NCI-H524 (cell line): Measurements from ENCODE around the gene MON1A.
"Not testable (repeated sequence)": the region's sequence is repeated elsewhere in the genome, so short reads cannot be mapped to it uniquely, and the experiment has no call there.

ENCODE experiments used
- DNase-seq, 2 experiments: peaks; one replicate each; lab custom pipeline; 2025; lab: John Stamatoyannopoulos, UW

The MON1A gene

DNA sequence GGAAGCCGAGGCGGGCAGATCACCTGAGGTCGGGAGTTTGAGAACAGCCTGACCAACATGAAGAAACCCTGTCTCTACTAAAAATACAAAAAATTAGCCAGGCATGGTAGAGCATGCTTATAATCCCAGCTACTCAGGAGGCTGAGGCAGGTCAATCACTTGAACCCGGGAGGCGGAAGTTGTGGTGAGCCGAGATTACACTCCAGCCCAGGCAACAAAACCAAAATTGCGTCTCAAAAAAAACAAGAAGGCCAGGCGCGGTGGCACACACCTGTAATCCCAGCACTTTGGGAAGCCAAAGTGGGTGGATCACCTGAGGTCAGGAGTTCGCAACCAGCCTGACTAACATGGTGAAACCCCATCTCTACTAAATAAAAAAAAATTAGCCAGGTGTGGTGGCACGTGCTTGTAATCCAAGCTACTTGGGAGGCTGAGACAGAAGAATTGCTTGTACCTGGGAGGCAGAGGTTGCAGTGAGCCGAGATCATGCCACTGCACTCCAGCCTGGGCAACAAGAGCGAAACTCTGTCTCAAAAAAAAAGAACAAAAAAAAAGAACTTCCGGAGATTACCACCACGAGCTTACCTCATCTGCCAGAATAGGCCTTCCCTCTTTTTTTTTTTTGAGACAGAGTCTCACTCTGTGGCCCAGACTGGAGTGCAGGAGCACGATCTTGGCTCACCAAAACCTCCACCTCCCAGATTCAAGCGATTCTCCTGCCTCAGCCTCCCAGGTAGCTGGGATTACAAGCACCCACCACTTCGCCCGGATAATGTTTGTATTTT lies 11.6 kb downstream of the MON1A start:
- DNase-seq: not testable (repeated sequence)

- DNase-seq: no peak
These were observed 12.9 kb downstream of the MON1A start for GRCh38 chr3:49916686-49917085.

DNA sequence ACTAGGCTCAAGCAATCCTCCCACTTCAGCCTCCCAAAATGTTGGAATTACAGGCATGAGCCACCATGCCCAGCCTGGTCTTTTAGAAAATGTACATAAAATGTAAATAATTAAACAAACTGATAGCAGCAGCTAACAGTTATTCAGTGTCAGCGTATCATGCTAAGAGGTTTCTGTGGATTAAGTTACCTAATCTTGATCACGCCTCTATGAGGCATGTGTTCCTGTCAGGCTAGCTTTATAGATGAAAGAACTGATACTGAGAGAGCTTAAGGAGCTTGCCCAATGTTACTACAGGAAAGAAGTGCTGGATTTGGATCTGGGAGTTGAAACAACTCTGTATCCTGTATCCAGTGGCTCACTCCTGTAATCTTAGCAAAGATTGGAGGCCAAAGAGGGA lies 14.7 kb downstream of the MON1A start:
- peak in 1 of 2 experiments; percentile 62 for DNase-seq

- DNase-seq: peak; percentile 76 to 94
These were observed 16.7 kb downstream of the MON1A start for GRCh38 chr3:49912881-49913281.

DNA sequence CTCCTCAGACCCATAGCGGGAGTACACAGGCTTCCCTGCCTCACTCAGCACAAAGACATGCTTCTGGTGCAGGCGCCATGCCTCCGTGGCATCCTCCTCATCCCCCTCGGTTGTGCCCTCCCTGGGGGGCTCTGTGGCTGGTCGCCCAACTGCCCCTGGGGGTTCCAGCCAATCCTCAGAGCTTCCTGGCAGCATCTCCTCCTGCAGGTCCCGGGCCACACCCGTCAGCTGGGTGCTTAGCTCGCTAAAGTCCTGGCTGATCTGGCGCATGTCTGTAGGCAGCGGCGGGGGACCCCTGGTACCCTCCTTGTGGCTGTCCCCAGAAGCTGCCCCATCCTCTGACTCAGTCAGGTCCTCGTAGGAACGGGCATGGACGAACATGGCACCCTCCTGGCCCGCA lies 18.0 kb downstream of the MON1A start:
- no peak for DNase-seq

DNA sequence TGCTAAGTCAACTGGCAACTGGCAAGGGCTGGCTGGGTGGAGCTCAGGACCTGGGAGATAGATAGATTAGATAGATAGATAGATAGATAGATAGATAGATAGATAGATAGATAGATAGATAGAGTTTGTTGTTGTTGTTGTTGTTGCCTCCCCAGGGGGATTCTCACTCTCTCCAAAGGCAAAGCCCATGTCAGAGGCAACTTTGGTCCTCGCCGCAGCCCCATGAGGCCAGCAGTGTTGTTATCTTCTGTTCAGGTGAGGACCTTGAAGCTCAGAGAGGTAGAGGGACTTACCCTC lies 18.5 kb downstream of the MON1A start:
- DNase-seq: no peak

DNA sequence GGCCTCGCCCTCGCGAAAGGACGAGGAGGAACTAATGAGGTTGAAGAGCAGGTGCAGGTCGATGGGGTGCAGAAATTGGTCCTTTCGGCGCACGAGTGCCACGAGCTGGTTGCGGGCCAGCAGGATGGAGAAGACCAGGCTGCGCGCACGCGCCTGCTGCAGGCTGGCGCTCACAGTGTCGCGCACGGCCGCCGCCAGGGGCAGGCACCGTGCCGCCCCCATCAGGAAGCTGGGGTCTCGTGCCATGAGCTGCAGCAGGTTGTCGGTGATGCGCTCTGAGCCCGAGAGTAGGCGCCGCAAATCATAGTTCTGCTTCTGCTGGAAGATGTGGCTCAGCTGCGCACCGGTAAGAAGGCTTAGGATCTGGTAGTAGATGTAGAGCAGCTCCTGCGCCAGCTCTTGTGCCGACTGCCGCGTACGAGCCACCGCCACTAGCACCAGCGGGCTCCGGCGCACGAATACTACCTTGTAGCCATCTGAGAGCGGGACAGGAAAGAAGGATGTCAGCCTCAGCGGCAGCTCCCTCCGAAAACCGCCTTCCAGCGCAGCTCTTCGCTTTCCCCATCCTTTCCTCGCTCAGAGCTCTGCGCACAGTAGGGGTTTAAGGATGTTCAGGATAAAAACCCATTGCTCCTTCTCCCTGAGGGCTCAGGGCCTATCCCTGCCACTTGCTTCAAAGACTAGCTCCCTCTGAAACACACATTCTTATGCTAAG lies 19.0 kb downstream of the MON1A start:
- no peak for DNase-seq

DNA sequence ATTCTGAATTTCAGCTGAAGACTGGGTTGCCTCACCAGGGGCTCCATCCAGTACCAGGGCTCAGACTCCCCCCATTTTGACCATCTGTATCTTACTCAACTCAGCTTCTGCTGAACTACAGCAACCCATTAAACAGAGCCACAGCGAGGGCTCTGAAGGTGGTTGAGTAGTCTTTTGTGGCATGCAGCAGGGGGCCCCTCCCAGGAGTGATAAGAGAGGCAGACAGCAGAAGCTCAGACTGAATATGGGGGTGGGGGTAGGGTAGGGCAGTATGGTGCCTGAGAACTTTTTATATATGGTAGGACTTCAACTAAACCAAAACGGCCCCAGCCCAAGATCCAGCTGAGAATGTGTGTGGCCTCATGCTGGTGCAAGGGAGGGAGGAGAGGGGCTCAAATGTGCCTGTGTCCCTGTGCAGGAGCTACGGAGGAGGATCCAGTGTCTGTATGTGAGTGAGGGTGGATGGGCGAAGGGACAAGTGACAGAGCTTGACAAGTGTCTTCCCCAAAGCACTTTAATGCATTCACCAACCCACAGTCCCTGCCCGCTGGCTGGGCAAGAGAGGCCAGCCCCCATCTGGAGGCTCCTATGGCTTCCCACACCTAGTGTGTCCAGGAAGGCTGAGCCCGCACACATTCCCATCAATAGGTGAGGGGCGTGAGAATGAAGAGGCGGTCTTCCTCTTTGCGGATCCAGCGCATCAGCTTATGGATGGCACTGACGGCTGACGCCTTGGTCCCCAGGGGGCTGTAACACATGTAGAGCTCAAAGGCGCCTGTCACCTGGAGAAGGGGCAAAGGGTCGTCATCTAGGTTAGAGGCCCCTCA lies 21.0 kb downstream of the MON1A start:
- no peak for DNase-seq

- peak; percentile 21 to 63 for DNase-seq
These were observed 23.4 kb downstream of the MON1A start for GRCh38 chr3:49906073-49906743.

- not testable (repeated sequence) for DNase-seq
These were observed 25.2 kb downstream of the MON1A start for GRCh38 chr3:49904448-49904847.

- no peak for DNase-seq
These were observed 25.9 kb downstream of the MON1A start, which contains the start of gene MST1R for GRCh38 chr3:49903451-49904424. Gene MST1R, minus strand, starts transcription at chr3:49903873. Its CDS starts 264 bp downstream, at chr3:49903609.

GRCh38 chr3:49902511-49903345 lies 26.9 kb downstream of the MON1A start:
- DNase-seq: no peak

DNA sequence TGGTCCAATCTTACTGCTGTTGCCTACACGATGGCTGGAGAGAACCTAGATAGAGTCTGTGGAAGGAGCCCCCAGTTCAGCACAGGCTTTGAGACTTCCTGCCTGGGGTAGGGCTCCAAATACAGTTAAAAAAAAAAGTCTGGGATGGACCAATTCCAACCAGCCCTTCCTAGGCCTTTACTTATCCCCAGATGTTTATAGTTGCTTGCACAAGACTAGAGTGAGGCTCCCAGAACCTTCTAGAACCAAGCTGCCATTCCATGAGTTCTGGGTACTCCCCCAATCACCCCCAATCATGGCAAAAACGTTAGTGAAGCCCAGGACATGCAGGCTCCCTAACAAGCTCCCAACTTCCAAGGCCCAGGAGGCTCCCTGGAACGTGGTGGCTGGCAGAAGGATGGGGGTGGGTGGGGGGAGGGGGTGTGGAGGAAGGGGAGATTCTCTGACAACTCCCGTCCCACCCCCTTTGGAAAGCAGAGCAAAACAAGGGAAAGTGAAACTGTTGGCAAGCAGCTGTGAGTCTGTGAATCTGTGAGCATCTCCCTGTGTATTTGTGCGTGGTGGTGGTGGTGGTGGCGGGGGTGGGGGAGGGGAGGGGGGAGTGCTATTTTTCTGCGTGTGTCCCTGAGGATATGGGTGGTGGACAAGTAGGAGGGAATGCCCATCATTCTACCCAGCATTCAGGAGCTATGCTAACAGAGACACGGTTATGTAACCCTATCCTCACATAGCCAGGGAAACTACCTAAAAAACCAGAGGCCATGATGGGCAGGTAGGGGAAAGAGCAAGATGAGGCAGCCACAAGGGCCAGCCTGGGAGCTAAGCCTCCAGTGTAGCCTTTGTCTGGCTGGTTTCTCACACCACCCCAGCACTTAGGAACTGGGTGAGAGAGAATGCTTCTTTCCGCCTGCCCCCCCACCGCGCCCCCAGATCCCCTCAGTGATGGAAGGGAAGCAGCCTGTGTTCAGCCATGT lies 28.0 kb downstream of the MON1A start:
- DNase-seq: no peak

GRCh38 chr3:49900491-49901153 lies 29.0 kb downstream of the MON1A start:
- no peak for DNase-seq

DNA sequence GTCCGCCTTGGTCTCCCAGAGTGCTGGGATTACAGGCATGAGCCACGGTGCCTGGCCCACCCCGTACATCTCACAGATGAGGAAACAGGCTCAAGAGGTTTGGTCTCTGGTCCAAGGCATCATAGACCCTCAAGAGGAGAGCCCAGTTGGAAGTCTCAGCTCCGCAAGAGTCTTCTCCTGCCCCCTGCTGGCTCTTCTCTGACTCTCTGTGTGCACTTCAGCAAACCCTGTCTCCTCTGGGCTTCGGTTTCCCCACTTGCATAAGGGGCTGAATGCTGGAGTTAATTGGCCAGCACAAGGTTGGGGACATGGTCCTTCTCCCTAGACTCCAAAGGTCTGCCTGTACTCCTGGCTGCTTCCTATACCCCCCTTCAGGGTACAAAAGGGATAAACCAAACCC lies 29.8 kb downstream of the MON1A start:
- peak; percentile 42 to 78 for DNase-seq

- DNase-seq: no peak
These were observed 30.6 kb downstream of the MON1A start for GRCh38 chr3:49898991-49899390.

DNA sequence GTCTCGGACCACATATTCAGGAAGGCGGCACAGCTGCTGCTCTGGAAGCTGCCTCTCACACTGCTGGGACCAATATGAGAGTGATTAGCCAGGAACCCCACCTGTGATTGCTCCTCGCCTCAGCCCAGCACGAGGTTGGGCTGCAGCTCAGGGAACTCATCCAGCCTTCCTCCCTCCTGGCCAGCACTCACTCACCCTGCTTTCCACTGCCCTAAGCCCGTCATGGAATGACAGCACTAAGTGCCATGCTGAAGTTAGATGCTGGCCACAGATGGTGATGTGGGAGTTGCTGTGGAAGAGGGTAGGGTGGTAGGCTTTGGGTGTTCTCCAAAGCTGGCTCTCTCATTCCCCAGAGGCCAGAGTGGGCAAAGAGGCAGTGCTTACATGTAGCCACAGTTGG lies 33.3 kb downstream of the MON1A start:
- no peak for DNase-seq

DNA sequence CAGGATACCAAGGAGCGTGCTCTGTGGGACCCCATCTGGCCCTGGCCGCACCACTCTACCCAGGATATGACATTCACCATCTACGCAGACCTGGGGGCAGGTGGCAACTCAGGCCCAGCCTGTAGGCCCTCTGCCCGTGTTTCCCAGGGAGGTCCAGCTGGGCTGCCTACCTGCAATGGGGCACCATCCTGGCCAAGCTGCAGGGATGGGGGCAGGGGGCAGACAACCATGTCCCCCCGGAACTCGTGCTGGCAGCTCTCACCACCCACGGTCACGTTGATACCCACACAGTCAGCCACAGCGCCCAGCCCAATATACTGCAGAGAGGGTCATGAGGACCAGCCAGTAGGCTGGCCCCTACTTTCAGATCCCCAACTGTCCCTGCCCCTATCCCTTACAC lies 33.8 kb downstream of the MON1A start:
- no peak for DNase-seq
